Measurements from ENCODE around the gene CDKN2B-AS1.

DNA sequence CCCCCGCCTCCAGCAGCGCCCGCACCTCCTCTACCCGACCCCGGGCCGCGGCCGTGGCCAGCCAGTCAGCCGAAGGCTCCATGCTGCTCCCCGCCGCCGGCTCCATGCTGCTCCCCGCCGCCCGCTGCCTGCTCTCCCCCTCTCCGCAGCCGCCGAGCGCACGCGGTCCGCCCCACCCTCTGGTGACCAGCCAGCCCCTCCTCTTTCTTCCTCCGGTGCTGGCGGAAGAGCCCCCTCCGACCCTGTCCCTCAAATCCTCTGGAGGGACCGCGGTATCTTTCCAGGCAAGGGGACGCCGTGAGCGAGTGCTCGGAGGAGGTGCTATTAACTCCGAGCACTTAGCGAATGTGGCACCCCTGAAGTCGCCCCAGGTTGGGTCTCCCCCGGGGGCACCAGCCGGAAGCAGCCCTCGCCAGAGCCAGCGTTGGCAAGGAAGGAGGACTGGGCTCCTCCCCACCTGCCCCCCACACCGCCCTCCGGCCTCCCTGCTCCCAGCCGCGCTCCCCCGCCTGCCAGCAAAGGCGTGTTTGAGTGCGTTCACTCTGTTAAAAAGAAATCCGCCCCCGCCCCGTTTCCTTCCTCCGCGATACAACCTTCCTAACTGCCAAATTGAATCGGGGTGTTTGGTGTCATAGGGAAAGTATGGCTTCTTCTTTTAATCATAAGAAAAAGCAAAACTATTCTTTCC, 19.7 kb upstream of the CDKN2B-AS1 start:
- TF ChIP-seq, protein P1, sequence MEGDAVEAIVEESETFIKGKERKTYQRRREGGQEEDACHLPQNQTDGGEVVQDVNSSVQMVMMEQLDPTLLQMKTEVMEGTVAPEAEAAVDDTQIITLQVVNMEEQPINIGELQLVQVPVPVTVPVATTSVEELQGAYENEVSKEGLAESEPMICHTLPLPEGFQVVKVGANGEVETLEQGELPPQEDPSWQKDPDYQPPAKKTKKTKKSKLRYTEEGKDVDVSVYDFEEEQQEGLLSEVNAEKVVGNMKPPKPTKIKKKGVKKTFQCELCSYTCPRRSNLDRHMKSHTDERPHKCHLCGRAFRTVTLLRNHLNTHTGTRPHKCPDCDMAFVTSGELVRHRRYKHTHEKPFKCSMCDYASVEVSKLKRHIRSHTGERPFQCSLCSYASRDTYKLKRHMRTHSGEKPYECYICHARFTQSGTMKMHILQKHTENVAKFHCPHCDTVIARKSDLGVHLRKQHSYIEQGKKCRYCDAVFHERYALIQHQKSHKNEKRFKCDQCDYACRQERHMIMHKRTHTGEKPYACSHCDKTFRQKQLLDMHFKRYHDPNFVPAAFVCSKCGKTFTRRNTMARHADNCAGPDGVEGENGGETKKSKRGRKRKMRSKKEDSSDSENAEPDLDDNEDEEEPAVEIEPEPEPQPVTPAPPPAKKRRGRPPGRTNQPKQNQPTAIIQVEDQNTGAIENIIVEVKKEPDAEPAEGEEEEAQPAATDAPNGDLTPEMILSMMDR (IDR thresholded peaks at IDR 0.05; ENCODE audit: low read depth, low read length), result no peak
- no peak for TF ChIP-seq EZH2phosphoT487 (IDR thresholded peaks at IDR 0.05; ENCODE audit: low read depth)
